Activated CD8-positive, alpha-beta memory T cell treated with anti-CD3 and anti-CD28 coated beads for 1 hour (primary cell): Measurements from ENCODE around the gene RNASEH2A.

Experiments
- DNase-seq, 2 donors: peaks; one replicate each; pipeline ENCODE4 v3.0.0-alpha.2; 2020; ENCODE audit warnings: low read depth in 1 of 2; ENCODE audit errors: extremely low read depth in 1 of 2

Gene RNASEH2A

GRCh38 chr19:12782424-12783290 is 23.7 kb upstream of the RNASEH2A start:
- peak; percentile 84 to 91 for DNase-seq

DNA sequence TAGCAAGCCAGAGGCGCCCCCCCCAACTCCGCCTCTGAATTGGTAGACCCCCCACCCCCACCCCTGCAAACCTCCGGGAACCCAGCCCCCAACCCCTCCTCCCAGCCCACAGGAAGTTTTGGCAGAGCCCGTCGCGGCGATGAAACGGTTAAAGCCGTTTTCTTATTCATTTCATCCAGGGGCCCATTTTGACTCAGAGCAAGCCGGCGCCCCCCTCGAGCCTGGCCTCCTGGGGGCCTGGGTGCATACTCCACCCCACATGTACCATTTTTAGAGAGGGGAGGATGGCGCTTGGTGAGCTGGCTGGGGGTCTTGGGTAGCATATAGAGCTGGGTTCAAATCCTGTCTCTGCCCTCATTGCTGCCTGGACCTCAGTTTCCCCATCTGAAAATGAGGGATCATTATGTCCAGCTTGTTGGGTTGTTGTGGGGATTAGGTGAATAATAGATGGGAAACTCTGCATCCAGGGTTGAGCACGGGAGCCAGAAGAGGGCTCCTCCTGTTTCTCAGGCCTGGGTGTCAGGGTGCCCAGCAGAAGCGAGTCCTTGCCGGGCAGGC is 23.0 kb upstream of the RNASEH2A start:
- DNase-seq, result no peak

DNA sequence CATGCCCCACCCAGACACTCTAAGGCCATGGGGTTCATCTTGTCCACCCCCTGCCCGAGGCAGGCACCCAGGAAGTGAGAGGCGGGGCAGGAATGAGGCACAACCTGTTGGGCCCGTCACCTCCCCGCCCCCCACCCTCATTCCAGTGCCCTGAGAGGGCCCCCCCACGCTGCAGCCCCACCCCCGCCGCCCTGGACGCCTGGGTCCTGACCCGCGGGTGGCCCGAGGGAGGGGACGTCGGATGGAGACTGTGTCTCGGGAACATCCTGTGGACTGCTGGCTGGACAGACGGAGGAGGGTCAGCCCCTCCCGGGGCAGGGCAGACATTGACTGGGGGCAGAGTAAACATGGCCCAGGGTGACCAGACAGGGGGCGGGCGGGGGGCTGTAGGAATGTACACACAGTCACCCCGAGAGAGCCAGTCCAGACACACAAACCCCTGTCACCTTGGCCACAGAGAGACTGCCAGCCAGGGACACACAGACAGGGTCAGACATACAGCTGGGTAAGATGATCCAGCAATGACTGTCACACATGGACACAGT is 22.5 kb upstream of the RNASEH2A start:
- no peak for DNase-seq

- DNase-seq, result no peak
Observed at GRCh38 chr19:12784394-12784870, 22.0 kb upstream of the RNASEH2A start.

GRCh38 chr19:12784871-12785430 is 21.4 kb upstream of the RNASEH2A start:
- no peak for DNase-seq

DNA sequence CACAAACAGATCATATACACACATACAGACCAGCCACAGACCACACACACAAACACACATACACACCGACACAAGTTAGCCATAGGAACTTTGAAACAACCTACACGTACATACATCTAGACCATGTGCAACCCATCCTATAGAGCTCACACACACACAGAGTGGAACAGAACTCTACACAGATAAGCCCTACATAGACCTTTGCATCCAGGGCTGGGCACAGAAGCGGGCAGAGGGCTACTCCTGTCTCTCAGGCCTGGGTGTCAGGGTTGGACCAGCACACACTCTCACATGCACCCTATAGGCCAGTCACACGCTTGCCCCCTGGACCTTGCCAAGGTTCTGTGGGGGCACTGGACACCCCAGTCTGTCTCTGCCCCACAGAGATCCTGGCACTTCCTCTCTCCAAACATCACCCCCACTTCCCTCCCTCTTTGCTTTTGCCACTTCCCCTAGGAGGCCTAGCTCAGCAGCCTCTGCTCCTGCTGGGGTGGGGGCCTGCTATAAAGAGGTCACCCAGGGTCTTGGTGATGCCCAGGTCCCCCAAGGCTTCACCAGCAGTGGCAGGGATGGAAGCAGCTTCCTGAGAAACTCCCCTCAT is 20.9 kb upstream of the RNASEH2A start:
- DNase-seq, result no peak

DNA sequence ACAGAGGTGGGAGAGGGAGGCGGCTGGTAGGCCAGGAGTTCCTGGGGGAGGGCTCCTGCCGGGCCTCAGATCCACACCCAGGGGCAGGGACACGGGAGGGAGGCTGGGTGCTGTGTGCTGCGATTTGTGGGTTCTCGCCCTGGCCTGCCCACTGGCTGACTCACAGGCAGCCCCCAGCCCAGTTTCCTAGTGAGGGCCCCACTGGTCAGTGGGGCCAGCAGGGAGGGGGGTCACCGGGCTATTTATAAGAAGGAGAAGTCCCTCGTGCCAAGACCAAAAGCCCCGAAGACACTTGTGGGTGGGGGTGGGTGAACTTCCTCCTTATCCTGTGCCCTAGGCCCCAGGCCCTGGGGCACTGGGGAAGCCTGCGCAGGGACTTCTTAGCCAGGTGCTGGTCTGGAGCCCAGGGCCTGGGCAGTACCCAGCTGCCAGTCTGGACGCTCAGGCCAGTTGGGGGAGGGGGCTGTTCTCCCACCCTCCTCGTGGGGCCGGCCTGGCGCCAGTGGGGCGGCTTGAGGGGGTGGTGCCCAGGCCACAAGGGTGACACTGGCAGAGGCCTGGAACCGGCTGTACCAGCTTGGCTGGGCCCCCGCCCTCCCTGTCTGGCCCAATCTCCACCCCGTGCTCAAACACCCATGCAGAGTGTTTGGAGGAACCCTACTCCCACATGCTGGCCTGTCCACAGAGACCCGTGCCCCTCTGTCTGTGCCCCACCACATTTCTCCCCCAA is 20.1 kb upstream of the RNASEH2A start:
- DNase-seq, result no peak

- no peak for DNase-seq
Observed at GRCh38 chr19:12786952-12787351, 19.4 kb upstream of the RNASEH2A start.

DNA sequence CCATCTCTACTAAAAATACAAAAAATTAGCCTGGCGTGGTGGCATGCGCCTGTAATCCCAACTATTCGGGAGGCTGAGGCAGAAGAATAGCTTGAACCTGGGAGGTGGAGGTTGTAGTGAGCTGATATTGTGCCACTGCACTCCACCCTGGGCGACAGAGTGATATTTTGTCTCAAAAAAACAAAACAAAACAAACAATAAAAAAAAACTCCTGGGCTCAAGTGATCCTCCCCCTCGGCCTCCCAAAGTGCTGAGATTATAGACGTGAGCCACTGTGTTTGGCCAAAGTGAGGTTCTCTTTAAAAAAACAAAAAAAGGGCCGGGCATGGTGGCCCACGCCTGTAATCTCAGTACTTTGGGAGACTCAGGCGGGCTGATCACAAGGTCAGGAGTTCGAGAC is 18.9 kb upstream of the RNASEH2A start:
- DNase-seq, result no peak

DNA sequence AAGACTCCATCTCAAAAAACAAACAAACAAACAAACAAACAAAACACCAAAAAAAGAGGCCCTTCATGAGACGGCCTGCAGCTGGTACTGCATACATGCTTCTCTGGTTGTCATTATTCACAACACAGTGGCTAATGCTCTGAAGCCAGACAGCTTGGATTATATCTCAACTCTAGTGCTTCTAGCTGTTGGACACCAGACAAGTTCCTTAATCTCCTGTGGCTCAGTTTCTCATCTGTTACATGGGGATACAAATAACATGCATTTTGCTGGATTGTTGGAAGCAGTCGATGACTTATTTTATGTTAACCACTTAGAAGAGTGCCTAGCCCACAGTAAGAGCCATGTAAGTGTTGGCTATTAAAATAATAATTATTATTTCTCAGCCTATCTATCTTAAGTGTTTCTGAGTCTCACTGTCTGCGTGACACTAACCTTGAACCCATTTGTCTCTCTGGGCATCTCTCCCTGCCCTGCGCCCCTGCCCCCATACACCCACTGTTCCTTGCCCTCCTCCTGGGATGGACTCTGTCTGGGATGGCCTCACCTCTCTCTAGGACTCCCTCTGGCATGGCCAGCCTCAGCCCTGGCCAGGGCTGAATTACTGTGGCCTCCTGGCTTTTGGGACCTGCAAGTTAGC is 18.2 kb upstream of the RNASEH2A start:
- no peak for DNase-seq

DNA sequence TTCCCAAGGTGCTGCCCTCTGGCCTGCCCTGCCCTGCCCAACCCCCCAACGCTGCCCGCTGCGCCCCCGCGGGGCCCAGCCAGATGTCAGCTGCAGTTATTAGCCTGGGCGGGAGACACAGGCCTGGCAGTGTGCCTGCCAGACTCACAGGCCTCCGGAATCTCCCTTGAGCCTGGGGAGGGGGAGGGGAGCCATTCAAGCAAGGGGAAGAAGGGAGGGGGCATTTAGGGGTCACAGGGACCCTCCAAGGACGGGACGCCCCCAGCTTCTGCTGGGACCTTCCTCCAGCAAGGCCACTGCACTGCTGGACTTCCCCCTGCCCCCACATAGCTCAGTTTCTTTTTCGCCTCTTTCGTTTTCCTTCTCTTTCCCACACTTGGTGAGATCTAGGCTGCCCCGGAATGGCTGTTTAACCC is 17.7 kb upstream of the RNASEH2A start:
- no peak for DNase-seq

GRCh38 chr19:12789098-12789903 is 17.1 kb upstream of the RNASEH2A start:
- DNase-seq, result no peak

- DNase-seq, result peak; percentile 87 to 89
Observed at GRCh38 chr19:12789904-12790619, 16.3 kb upstream of the RNASEH2A start.

- DNase-seq, result no peak
Observed at GRCh38 chr19:12790628-12791344, 15.6 kb upstream of the RNASEH2A start.

DNA sequence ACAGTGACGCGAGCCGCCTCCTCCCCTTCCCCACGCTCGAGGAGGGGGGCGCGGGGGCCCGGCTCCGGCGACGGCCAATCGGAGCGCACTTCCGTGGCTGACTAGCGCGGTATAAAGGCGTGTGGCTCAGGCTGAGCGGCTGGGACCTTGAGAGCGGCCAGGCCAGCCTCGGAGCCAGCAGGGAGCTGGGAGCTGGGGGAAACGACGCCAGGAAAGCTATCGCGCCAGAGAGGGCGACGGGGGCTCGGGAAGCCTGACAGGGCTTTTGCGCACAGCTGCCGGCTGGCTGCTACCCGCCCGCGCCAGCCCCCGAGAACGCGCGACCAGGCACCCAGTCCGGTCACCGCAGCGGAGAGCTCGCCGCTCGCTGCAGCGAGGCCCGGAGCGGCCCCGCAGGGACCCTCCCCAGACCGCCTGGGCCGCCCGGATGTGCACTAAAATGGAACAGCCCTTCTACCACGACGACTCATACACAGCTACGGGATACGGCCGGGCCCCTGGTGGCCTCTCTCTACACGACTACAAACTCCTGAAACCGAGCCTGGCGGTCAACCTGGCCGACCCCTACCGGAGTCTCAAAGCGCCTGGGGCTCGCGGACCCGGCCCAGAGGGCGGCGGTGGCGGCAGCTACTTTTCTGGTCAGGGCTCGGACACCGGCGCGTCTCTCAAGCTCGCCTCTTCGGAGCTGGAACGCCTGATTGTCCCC is 14.9 kb upstream of the RNASEH2A start, which contains the start of gene JUNB:
TSS of gene JUNB (plus strand) at position 142 of the 706 bp plus-strand sequence. CDS start at position 428, 286 bp downstream.
- peak; percentile 95 to 98 for DNase-seq

DNA sequence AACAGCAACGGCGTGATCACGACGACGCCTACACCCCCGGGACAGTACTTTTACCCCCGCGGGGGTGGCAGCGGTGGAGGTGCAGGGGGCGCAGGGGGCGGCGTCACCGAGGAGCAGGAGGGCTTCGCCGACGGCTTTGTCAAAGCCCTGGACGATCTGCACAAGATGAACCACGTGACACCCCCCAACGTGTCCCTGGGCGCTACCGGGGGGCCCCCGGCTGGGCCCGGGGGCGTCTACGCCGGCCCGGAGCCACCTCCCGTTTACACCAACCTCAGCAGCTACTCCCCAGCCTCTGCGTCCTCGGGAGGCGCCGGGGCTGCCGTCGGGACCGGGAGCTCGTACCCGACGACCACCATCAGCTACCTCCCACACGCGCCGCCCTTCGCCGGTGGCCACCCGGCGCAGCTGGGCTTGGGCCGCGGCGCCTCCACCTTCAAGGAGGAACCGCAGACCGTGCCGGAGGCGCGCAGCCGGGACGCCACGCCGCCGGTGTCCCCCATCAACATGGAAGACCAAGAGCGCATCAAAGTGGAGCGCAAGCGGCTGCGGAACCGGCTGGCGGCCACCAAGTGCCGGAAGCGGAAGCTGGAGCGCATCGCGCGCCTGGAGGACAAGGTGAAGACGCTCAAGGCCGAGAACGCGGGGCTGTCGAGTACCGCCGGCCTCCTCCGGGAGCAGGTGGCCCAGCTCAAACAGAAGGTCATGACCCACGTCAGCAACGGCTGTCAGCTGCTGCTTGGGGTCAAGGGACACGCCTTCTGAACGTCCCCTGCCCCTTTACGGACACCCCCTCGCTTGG is 14.1 kb upstream of the RNASEH2A start:
- DNase-seq, result no peak
